ENCODE data around the gene STK33.

STK33 gene

DNA sequence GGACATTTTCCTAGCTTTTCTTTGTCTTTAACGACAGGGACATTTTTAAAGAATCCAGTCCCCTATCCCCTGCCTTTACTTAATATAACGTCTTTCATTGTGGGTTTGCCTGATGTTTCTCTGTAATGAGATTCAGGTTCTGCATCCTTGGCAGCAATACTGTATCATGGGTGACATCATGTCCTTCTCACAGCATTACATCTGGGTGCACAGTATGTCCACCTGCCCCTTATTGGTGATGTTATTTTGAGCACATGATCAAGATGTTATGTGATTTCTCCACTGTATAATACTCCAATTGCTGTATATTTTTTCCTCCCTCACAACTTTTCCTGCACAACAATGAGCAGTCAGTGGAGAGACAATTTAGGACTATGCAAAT is 9.7 kb upstream of the STK33 start:
- no peak for DNase-seq (ENCODE audit: low read depth in 2 of 2)

DNA sequence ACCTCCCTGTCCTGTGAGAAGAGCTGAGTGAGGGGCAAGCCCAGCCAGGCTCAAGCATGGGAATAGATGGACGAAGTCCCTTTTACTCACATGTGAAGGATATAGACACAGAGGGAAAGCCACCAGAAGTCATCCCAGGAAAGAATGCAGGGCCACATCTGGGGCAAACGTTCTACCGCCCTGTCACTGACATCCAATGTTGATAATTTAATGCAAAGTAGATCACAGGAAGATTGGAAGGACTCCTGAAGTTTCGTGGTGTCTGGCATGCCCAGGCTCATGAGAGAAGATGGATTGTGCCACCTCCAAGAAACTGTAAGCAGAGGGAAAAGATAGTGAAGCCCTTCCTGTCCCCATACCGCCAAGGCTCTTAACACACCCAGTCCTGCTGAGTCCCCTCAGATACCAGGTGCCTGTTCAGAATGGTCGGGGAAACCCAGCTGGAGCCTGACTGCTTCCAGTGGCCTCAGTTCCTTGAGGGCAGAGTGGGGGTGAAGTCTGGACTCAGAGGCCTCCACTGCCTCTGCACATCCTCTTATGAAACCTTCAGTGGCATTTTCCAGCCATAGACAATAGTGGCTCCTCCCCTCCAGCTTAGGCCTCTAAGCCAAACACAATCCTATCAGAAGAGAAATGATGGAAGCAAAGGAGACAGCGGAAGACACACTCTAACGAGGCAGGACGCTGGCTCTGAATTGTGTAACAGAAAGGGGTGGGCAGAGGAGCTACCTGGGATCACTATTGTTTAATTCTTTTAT is 7.5 kb upstream of the STK33 start:
- DNase-seq (ENCODE audit: low read depth in 2 of 2), result no peak

DNA sequence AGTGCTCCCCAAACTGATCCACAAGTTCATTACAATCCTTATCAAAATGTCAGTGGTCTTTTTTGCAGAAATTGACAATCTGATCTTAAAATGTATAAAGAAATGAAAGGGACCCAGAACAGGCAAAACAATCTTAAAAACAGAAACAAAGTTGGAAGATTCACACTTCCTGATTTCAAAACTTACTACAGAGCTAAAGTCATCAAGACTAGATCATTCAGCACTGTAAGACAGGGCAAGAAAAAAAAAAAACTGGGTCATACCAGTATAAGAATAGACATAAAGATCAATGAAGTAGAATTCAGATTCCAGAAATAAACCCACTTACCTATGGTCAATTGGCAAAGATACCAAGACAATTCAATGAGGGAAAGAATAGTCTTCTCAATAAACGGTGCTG is 4.5 kb upstream of the STK33 start:
- DNase-seq (ENCODE audit: low read depth in 2 of 2), result no peak

DNA sequence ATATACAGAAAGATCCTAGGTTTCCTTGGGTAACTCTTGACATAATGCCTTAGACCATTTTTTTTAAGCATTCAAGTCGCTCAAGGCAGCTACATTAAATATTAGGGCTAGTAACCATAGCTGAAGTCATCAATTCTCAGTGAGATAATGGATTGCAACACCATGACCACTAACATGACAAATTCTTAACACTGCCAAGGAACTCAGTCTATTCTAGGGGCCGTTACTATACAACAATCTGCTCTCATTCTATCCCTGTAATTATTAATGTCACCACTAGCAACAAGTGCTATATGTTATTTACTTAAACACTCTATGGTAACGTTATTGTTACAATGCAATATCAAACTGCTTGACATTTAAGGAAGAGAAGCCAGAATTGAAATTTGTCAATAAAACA is 3.2 kb upstream of the STK33 start:
- no peak for DNase-seq (ENCODE audit: low read depth in 2 of 2)

DNA sequence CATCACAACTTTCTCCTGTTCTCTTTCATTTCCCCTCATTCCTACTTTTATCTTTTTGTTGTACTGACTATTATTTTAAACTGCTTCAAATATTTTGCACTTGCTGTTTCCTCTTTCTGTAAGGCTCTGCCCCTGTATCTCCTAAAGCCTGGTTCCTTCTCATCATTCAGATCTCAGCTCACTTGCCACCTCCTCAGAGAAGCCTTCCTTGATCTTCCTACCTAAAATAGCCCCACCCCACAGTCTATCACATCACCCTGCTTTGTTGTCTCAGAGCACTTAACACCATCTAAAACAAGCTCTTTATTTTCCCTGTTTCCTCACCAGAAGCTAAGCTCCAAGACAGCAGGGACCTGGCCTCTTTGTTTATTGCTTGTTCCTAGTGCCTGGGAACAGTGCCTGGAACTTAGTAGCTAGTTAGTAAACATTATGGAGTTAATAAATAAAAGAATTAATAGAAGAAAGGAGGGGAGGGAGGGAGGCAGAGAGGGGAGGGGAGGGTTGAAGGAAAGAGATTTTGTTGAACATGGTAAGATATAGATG is 2.5 kb upstream of the STK33 start:
- DNase-seq (ENCODE audit: low read depth in 2 of 2), result no peak

DNA sequence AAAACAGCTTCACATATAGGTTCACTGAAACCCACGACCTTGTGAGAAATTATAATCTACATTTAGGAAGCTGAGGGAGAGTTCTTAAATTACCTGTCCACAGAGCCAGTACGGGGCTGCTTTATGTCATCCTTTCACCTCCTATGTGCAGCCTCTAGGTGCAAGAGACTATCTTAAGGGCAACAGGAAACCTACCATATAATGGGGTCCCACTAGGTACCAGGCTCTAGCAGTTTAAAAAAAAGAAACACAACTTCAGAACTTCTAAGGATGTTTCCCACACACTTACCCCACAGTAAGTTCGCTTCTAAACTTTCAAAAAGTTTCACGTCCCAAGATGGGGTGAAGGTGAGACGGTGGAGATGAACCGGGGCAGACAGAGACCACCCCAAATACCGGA is 573 bp downstream of the STK33 start:
- DNase-seq (ENCODE audit: low read depth in 2 of 2), result no peak

DNA sequence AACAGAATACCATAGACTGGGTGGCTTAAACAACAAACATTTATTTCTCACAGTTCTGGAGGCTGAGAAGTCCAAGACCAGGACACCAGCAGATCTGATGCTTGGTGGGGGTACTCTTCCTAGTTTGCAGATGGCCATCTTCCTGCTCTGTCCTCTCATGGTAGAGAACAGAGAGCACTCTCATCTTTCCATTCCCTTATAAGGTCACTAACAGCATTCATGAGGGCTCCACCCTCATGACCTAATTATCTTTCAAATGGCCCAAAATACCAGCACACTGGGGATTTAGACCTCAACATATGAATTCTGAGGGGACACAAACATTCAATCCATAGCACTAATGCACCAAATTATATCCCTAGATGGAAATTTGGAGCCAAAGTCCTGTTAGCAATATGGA is 6.1 kb downstream of the STK33 start:
- DNase-seq (ENCODE audit: low read depth in 2 of 2), result no peak

DNA sequence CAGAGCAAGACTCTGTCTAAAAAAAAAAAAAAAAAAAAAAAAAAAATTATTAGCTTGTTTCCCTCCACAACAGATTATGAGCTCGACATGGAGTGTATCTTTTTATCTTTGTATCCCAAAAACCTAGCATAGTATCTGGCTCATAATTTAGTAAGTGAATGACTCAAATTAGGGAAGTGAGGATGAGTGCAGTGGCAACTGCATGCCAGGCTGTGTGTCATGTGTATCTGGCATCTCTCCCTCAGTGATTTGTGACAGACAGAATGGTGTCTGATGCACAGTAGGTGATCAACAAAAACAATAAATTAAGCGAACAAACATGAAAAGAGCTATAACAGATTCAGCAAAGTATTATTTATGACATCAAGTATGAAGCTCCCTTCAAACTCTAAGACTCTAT is 7.2 kb downstream of the STK33 start:
- DNase-seq (ENCODE audit: low read depth in 2 of 2), result no peak

DNA sequence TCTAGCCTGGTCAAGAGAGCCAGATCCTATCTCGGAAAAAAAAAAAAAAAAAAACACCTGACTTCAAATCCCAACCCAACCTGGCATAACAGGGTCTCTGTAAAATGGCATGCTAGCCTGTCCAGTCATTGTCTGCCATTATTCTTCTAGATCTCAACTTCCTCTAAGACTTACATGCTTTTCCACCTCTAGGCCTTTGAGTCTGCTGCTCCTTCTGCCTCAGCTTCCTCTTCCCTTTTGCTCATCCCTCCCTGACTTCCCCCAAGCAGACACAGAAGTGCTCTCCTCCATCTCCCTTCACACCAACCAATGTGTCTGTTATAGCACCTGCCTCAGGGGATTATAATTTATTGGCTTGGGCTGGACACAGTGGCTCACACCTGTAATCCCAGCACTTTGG is 7.8 kb downstream of the STK33 start:
- no peak for DNase-seq (ENCODE audit: low read depth in 2 of 2)

DNA sequence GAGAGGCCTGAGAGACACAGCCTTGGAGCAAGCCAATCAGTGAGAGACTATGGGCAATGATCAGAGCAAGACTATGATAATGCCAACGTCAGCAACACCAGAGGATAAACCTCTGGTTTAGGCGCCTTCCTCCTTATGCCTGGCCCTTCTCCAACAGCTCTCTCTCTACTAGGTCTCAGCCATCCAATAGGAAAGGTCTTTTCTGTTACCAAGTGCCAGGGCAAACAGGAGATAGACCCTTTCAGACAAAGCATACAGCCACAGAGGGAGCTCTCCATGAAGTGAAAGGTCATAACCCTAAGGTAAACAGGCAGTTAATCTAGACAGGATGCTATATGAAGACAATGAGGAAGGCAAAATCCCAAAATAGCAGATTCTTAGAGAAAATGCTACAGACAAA is 9.5 kb downstream of the STK33 start:
- no peak for DNase-seq (ENCODE audit: low read depth in 2 of 2)

DNA sequence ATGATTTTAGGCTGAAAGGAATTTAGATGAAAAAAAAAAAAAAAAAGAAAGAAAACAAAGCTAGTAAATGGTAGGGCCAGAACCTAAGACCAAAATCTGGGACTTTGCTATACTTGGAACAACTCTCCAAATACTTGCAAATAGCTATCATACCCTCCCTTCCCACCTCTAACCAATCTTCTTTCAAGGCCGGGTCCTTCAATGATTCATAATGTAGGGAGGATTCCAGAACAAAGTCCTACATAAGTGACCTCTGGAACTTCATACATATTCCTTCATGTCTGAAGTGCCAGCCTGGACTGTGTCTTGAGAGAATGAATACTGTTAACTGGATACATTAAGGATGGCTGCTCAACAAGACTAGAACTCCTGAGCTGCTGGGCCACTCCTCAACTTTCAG is 9.9 kb downstream of the STK33 start:
- no peak for DNase-seq (ENCODE audit: low read depth in 2 of 2)

DNA sequence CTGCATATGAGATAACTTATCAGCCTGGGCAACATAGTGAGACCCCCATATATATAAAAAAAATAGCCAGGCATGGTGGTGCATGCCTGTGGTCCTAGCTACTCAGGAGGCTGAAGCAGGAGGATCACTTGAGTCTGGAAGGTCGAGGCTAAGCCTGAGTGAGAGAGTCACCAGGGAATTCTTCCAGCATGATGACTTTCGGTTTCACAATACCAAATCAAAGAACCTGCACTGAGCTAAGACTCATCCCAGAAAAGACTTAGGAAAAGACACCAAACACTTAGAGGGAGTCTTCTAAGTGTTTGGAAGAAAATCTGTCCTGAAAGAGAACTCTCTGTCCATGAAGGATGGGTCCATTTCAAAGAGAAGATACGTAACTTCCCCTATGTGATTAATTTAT is 12.7 kb downstream of the STK33 start:
- no peak for DNase-seq (ENCODE audit: low read depth in 2 of 2)

DNA sequence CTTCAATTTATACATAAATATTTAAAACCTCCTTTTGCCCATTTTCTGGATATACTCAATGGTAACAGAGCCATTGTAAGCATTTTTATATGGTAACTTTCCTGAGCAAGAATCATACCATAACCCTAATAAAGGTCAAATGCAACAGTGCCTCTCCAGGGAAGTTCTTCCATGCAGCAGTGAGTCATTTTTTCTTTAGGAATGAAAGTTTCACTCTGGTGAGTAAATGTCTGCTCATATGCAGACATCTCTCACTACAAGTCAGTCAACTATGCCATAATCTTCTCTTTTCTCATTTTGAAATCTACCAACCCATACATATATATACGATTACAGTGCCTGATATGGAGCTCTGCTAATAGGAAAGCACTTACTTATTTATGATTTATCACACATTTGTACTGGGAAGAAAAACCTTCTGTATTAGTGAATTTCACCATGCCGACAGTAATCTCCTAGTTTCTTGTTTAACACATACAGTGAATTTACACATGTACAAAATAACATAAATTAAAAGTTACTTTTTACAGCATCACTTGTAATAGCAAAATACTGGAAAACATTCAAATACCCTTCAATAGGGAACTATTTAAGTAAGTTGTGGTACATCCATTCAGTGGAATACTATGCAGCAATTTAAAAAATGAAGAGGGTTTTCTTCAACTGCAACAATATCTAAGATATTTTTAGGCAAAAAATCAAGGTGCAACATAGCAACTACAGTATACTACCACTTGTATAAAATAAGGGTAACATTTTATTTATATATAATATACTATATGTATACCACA is 16.0 kb downstream of the STK33 start:
- no peak for DNase-seq (ENCODE audit: low read depth in 2 of 2)

DNA sequence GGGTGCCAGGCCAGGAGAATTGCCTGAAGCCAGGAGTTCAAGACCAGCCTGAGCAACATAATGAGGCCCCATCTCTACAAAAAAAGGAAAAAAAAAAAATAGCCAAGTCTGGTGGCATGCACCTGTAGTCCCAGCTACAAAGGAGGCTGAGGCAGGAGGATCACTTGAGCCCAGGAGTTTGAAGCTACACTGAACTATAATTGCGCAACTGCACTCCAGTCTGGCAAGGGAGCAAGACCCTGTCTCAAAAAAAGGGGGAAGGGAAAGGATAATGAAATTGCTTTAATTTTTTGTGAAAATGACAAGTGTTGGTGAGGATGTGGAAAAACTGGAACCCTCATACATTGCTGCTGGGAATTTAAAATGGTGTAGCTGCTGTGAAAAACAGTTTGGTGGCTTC is 19.2 kb downstream of the STK33 start:
- no peak for DNase-seq (ENCODE audit: low read depth in 2 of 2)

DNA sequence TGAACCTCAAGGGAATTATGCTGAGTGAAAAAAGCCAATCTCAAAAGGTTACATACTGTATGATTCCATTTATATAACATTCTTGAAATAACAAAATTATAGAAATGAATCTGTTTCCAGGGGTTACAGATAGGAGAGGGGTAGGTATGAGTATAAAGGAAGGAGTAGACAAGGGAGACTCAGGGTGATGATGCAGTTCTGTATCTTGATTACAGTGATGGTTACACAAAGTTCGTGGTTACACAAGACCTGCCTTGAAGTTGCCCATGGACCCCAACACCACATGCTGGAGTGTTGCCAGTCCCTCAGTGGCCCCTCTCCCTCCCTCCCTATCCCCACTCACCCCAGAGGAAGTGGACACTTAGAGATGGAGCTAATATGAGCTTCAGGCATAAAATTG is 20.3 kb downstream of the STK33 start:
- no peak for DNase-seq (ENCODE audit: low read depth in 2 of 2)

DNA sequence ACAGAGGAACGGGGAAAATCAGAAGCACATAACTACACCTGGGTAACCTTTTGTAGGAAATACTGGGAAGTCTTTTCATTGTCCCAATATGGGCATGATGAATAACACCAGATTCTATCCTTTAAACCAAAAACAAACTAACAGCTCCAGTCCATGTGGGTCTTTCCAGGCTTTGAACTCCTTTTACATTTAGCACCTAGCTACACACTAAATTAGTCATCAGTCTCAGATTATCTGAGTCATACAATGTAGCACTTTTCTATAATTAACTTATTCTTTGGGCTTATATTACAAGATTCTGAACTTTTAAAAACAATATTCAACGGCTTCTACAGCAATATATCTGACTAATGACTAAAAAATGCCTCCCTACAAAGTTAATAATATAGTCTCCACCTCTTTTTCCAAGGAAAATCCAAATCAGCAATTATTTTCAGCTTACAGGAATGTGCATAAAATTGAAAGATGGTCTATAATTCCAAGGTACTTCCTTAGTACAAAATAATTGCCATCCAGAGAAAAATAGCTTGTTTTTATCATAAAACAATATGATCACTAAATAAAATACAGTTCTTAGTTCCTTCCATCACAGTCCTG is 26.3 kb downstream of the STK33 start:
- DNase-seq (ENCODE audit: low read depth in 2 of 2), result no peak

DNA sequence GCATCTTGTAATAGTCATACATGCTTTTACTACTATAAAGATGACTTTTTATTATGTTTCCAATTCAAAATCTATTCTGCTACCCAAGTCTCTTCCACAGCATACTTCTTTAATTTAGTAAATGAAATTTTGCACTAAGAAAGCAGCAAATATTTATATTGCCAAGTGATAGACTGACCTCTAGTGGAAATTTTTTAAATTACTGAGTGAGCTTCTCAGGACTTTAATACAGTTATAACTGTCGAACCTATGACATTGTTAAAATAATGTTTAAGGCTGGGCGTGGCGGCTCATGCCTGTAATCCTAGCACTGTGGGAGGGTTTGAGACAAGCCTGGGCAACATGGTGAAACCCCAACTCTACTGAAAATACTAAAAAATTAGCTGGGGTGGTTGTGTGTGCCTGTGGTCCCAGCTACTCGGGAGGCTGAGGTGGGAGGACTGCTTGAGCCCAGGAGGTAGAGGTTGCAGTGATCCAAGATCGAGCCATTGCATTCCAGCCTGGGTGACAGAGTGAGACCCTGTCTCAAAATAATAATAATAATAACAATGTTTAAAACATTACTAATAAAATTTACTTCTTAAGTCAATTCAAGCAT is 27.3 kb downstream of the STK33 start:
- no peak for DNase-seq (ENCODE audit: low read depth in 2 of 2)

DNA sequence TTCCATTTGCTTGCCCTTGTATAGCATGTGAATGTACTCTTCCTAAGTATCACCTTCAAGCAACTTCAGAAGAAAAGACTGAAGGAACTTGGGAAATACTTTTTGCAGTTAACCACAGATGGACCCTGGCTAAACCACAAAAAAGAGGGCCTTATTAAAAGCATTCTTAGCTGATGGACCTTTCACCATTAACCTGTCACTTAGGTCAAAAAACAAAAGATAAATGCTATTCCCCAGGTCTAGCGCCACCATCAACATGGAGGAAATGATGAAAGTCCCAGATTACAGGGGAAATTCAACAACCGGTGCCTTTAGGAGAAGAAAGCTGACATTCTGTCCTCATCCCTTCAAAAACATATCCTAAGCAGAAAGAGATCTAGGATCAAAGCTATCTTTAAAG is 29.5 kb downstream of the STK33 start:
- no peak for DNase-seq (ENCODE audit: low read depth in 2 of 2)

DNA sequence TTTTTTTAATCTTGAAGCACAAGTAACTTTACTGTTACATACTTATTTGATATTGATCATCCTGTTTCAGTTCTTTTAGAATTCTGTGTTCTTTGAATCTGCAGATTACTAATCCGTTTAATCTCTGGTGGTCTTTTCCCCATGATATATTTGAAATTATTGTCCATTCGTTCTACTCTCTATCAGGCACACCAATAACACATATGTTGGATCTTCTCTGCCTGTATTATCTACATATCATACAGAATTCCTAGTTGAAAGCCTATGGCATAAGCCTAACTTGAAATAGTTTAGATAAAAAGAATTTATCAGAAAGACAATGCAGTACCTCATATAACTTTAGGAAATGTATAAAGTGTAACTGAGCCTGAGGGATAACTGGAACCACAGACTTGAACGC is 32.6 kb downstream of the STK33 start:
- no peak for DNase-seq (ENCODE audit: low read depth in 2 of 2)

DNA sequence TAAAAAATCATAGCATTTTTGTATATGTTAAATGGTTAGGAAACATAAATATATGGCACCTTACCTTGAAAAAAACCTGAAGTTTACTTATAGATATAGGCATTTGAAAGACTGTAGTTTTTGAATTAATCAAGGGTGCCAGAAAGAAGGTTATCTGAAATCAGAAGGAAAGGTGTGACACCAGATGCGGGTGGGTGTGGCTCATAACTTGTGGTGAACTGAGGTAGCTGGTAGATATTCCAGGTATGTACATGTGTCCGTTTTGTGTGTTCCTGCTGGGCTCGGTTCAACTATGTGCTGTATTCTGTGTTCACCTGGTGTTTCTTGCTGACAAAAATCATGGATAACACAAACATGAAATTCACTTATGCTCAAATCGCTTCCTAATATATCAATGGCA is 35.6 kb downstream of the STK33 start:
- no peak for DNase-seq (ENCODE audit: low read depth in 2 of 2)

DNA sequence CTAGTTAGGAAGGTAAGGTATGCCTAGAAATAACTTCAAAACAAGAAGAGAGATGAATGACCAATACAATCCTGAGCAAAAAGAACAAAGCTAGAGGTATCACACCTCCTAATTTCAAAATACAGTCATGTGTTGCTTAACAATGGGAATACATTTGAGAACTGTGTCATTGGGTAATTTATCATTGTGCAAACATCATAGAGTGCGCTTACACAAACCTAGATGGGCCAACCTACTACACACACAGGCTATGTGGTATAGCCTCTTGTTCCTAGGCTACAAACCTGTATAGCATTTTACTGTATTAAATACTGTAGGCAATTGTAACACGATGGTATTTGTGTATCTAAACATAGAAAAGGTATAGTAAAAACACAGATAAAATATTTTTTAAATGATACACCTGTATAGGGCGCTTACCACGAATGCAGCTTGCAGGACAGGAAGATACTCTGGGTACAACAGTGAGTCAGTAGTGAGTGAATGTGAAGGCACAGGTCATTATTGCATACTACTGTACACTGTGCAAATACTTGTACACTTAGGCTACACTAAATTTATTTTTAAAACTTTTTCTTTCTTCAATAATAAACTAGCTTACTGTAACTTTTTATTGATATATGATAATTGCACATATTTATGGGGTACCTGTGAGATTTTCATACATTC is 48.2 kb downstream of the STK33 start:
- DNase-seq (ENCODE audit: low read depth in 2 of 2), result no peak

DNA sequence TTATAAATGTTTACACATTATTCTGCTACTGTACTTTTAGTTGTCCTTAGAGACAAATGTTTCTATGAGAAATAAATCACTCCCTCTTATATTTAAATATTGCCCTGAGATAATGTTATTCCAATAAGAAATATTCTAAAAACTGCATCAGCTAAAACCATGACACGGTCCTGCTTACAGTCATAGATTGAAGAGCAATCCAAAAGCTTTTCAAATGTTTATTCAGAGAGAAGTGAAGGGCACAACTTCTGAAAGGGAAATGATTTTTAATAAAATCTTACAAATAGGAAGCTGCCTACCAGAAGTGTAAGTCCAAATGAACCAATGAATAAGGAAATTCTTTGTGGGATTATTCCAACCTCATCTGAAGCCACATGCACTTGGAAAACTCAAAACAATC is 49.2 kb downstream of the STK33 start:
- DNase-seq (ENCODE audit: low read depth in 2 of 2), result no peak

Measured in stimulated activated CD8-positive, alpha-beta memory T cell treated with anti-CD3 and anti-CD28 coated beads, Interleukin-2, amount 100 ng/mL, for 48 hours (primary cell).